Transverse colon (tissue), 4 donors: ENCODE results near the gene SKA2.

Experiments used
- EP300 ChIP-seq: sonication (generic); formaldehyde crosslinking; IDR thresholded peaks from one replicate; pipeline ENCODE4 v1.6.1; 2017; ENCODE audit warnings: antibody characterized with exemption, low read depth
- POLR2A ChIP-seq: fragments of 450-650 bp; IDR thresholded peaks from one replicate; pipeline ENCODE4 v1.6.1; 2016; ENCODE audit warnings: antibody characterized with exemption, mild to moderate bottlenecking, moderate library complexity
- POLR2AphosphoS5 ChIP-seq, 3 donors: sonication (generic); formaldehyde crosslinking; IDR thresholded peaks; one replicate each; pipeline ENCODE4 v1.6.1; 2016; ENCODE audit warnings: antibody characterized with exemption in 3 of 3
- TF ChIP-seq, protein P1 (sequence below), 5 experiments: fragments of 200-600 bp in 3 of 5; fragments of 450-650 bp in 2 of 5; sonication (generic) in 3 of 5; IDR thresholded peaks; 1 replicate in 2 of 5; 2 replicates in 3 of 5; pipeline ENCODE4 v1.5.1; 2016 to 2017; ENCODE audit warnings: antibody characterized with exemption in 5 of 5, inconsistent platforms in 3 of 5, mild to moderate bottlenecking in 2 of 5, moderate library complexity in 1 of 5

DNA sequence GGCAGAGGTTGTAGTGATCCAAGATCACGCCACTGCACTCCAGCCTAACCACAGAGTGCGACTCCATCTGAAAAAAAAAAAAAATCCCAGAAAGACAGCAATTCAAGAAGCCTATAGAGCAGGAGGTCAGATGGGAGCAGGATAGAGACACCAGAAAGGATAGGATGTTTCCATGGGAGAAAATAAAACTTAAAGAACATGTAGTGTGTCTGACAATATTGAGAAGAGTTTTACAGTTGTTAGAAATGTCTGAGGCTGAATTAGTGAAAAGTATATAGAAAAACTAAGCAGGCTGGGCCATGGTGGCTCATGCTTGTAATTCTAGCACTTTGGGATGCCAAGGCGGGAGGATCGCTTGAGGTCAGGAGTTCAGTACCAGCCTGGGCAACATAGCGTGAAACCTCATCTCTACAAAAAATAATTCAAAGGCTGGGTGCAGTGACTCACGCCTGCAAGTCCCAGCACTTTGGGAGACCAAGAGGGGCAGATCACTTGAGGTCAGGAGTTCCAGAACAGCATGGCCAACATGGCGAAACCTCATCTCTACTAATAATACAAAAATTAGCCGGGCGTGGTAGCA, 33.0 kb downstream of the SKA2 start:
- TF ChIP-seq, protein P1, sequence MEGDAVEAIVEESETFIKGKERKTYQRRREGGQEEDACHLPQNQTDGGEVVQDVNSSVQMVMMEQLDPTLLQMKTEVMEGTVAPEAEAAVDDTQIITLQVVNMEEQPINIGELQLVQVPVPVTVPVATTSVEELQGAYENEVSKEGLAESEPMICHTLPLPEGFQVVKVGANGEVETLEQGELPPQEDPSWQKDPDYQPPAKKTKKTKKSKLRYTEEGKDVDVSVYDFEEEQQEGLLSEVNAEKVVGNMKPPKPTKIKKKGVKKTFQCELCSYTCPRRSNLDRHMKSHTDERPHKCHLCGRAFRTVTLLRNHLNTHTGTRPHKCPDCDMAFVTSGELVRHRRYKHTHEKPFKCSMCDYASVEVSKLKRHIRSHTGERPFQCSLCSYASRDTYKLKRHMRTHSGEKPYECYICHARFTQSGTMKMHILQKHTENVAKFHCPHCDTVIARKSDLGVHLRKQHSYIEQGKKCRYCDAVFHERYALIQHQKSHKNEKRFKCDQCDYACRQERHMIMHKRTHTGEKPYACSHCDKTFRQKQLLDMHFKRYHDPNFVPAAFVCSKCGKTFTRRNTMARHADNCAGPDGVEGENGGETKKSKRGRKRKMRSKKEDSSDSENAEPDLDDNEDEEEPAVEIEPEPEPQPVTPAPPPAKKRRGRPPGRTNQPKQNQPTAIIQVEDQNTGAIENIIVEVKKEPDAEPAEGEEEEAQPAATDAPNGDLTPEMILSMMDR (IDR thresholded peaks at IDR 0.05), result no peak
- TF ChIP-seq POLR2A, result no peak
- no peak for TF ChIP-seq EP300
- no peak for TF ChIP-seq POLR2AphosphoS5 (IDR thresholded peaks at IDR 0.05)
